NT2/D1 (cell line): ENCODE measurements around the gene ILDR2.

Experiments
- SUZ12 ChIP-seq: IDR thresholded peaks from 2 replicates; pipeline ENCODE4 v1.6.1; 2011; ENCODE audit not compliant: insufficient read length, insufficient read depth; ENCODE audit errors: extremely low read depth
- YY1 ChIP-seq: IDR thresholded peaks from 2 replicates; pipeline ENCODE4 v1.6.1; 2011; ENCODE audit not compliant: insufficient read length, insufficient read depth

DNA sequence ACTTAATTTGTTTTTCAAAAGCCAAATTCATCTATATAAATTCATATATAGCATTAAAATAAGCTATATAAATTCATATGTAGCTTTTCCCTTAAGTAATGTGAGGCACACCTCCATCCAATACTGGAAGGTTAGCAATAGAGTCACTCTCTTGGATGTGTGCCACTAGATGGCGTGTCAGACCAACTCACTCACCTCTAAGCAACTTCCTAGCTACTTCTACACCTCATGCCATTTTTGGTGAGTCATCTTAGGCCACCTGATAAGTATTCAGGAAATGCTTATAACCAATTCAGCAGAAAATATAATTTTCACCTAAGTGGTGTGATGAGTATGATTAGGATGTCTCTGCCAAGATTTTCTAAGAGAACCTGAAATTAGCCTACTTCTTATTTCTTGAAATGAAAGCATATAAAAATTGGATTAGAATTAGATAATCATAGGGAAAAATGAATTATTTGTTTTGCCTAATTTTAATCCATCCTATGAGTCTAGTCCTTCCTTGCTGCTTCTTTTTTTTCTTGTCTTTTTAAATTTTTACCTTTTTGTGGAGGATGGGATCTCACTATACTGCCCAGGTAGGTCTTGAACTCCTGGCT, 64.8 kb downstream of the ILDR2 start:
- TF ChIP-seq YY1 (no peak), SUZ12 (no peak)
